ENCODE results near the gene MAD1L1.

DNA sequence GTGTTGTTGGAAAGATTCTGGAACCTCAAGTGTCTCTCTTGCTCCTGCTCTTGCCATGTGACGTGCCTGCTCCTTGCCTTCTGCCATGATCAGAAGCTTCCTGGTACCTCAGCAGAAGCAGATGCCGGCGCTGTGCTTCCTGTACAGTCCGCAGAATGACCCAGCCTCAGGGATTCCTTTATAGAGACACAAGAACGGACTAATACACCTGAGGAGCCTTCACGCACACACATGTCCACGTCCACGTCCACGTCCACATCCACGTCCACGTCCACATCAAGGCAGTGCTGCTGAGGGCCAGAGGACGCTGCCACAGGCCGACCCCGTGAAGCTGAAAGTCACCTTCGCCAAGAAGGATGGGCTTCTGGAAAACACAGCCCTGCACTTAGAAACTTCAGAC is 190.1 kb downstream of the MAD1L1 start:
- TF ChIP-seq, protein P1, sequence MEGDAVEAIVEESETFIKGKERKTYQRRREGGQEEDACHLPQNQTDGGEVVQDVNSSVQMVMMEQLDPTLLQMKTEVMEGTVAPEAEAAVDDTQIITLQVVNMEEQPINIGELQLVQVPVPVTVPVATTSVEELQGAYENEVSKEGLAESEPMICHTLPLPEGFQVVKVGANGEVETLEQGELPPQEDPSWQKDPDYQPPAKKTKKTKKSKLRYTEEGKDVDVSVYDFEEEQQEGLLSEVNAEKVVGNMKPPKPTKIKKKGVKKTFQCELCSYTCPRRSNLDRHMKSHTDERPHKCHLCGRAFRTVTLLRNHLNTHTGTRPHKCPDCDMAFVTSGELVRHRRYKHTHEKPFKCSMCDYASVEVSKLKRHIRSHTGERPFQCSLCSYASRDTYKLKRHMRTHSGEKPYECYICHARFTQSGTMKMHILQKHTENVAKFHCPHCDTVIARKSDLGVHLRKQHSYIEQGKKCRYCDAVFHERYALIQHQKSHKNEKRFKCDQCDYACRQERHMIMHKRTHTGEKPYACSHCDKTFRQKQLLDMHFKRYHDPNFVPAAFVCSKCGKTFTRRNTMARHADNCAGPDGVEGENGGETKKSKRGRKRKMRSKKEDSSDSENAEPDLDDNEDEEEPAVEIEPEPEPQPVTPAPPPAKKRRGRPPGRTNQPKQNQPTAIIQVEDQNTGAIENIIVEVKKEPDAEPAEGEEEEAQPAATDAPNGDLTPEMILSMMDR (conservative IDR thresholded peaks at IDR 0.05), result no peak
- no peak for TF ChIP-seq ZFX (IDR thresholded peaks at IDR 0.05)

All from C4-2B (cell line).